HepG2 (cell line): Measurements from ENCODE around the gene INTS2.
A peak's percentile ranks its signal among the peaks of the same experiment; 100 is the strongest.

Experiments used
- ATF4 ChIP-seq, 2 experiments: fragments of 450-650 bp in 1 of 2; sonication (generic) in 1 of 2; formaldehyde crosslinking; IDR thresholded peaks; 2 replicates each; pipeline versions ENCODE4 v1.5.0 to v1.8.0; 2020 to 2022; ENCODE audit warnings: mild to moderate bottlenecking in 1 of 2, missing genetic modification reagents in 1 of 2
- CTCF ChIP-seq: sonication (generic); formaldehyde crosslinking; IDR thresholded peaks from 2 replicates; pipeline ENCODE4 v1.5.0; 2020; ENCODE audit warnings: mild to moderate bottlenecking, missing genetic modification reagents, moderate library complexity
- EP300 ChIP-seq, 3 experiments: sonication (generic) in 1 of 3; formaldehyde crosslinking in 1 of 3; IDR thresholded peaks; 2 replicates each; pipeline versions ENCODE4 v1.5.1 to v1.6.1; 2011 to 2020; ENCODE audit warnings: low read depth in 2 of 3, low read length in 2 of 3, borderline replicate concordance in 1 of 3, improper control_type of control experiment in 1 of 3, mild to moderate bottlenecking in 1 of 3, missing genetic modification reagents in 1 of 3, moderate library complexity in 1 of 3
- FOXP1 ChIP-seq, 2 experiments: fragments of 450-650 bp in 1 of 2; IDR thresholded peaks; 2 replicates each; pipeline ENCODE4 v1.6.1; 2017 to 2018; ENCODE audit warnings: antibody characterized with exemption in 1 of 2
- GABPA ChIP-seq, 2 experiments: IDR thresholded peaks; 2 replicates each; pipeline ENCODE4 v1.6.1; 2011 to 2016; ENCODE audit warnings: low read depth in 2 of 2, low read length in 1 of 2, missing biosample characterization in 1 of 2, missing genetic modification characterization in 1 of 2
- NBN ChIP-seq: fragments of 450-650 bp; conservative IDR thresholded peaks from 2 replicates; pipeline ENCODE4 v1.6.1; 2017
- SP2 ChIP-seq: sonication (generic); formaldehyde crosslinking; IDR thresholded peaks from 2 replicates; pipeline ENCODE4 v1.5.1; 2020; ENCODE audit warnings: mild to moderate bottlenecking, missing genetic modification reagents
- TCF7 ChIP-seq: sonication (generic); IDR thresholded peaks from 2 replicates; pipeline ENCODE4 v1.6.1; 2016; ENCODE audit warnings: antibody characterized with exemption, low read depth
- TOPORS ChIP-seq: sonication (generic); formaldehyde crosslinking; IDR thresholded peaks from 2 replicates; pipeline ENCODE4 v1.8.0; 2023; ENCODE audit warnings: mild to moderate bottlenecking, missing genetic modification reagents
- ZEB1 ChIP-seq: IDR thresholded peaks from 2 replicates; pipeline ENCODE4 v1.6.1; 2012; ENCODE audit warnings: mild to moderate bottlenecking, low read depth, inconsistent platforms; ENCODE audit not compliant: insufficient replicate concordance
- ZNF24 ChIP-seq: fragments of 450-650 bp; IDR thresholded peaks from 2 replicates; pipeline ENCODE4 v1.6.1; 2017; ENCODE audit warnings: antibody characterized with exemption, mild to moderate bottlenecking
- ZSCAN20 ChIP-seq: sonication (generic); formaldehyde crosslinking; IDR thresholded peaks from 2 replicates; pipeline ENCODE4 v1.4.0; 2020; ENCODE audit warnings: missing genetic modification reagents, mild to moderate bottlenecking, borderline replicate concordance
- TF ChIP-seq, protein P1 (sequence below): sonication (generic); formaldehyde crosslinking; IDR thresholded peaks from 2 replicates; pipeline ENCODE4 v1.4.0; 2020; ENCODE audit warnings: missing genetic modification reagents

- TF ChIP-seq CTCF (CRISPR knock-in tag), result no peak
- TF ChIP-seq FOXP1 (IDR thresholded peaks at IDR 0.05), result no peak
- no peak for TF ChIP-seq FOXP1 (CRISPR knock-in tag; IDR thresholded peaks at IDR 0.05)
- TF ChIP-seq EP300 (IDR thresholded peaks at IDR 0.05; ENCODE audit: low read depth in 2 of 2, low read length in 2 of 2), result no peak
- no peak for TF ChIP-seq EP300 (CRISPR knock-in tag; IDR thresholded peaks at IDR 0.05; ENCODE audit: borderline replicate concordance)
- TF ChIP-seq SP2 (CRISPR knock-in tag), result no peak
- no peak for TF ChIP-seq ZSCAN20 (CRISPR knock-in tag)
- TF ChIP-seq GABPA (IDR thresholded peaks at IDR 0.05; ENCODE audit: low read depth, low read length), result no peak
- no peak for TF ChIP-seq GABPA (CRISPR knock-in tag; IDR thresholded peaks at IDR 0.05; ENCODE audit: low read depth)
- TF ChIP-seq ATF4 (CRISPR knock-in tag; IDR thresholded peaks at IDR 0.05), result no peak
- no peak for TF ChIP-seq ZNF24
- peak; percentile 5 for TF ChIP-seq ZEB1
- TF ChIP-seq NBN, result no peak
- TF ChIP-seq TCF7, result no peak
- TF ChIP-seq, protein P1, sequence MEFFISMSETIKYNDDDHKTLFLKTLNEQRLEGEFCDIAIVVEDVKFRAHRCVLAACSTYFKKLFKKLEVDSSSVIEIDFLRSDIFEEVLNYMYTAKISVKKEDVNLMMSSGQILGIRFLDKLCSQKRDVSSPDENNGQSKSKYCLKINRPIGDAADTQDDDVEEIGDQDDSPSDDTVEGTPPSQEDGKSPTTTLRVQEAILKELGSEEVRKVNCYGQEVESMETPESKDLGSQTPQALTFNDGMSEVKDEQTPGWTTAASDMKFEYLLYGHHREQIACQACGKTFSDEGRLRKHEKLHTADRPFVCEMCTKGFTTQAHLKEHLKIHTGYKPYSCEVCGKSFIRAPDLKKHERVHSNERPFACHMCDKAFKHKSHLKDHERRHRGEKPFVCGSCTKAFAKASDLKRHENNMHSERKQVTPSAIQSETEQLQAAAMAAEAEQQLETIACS (CRISPR knock-in tag), result no peak
- no peak for TF ChIP-seq TOPORS (CRISPR knock-in tag)
These were observed 64.0 kb downstream of the INTS2 start for GRCh38 chr17:61863801-61864126.
